GM10248 (cell line): ENCODE measurements around the gene NLRP13.

Source experiments
- CTCF ChIA-PET: fragments of 300-600 bp; sonication (Branson Sonifier 250); formaldehyde crosslinking; extraction: SDS; loops from one replicate; lab custom pipeline; 2021; ENCODE audit warnings: antibody characterized with exemption; lab: Yijun Ruan, JAX
- POLR2A ChIA-PET: fragments of 350-650 bp; sonication (Branson Sonifier 250); formaldehyde crosslinking; extraction: SDS; loops from one replicate; lab custom pipeline; 2020; ENCODE audit warnings: antibody characterized with exemption; lab: Yijun Ruan, JAX
- DNase-seq: peaks from one replicate; pipeline ENCODE4 v3.0.0; 2012; ENCODE audit errors: extremely low spot score
- TF ChIP-seq, protein P1 (sequence below): IDR thresholded peaks from 2 replicates; pipeline ENCODE4 v1.5.1; 2012; ENCODE audit warnings: mild to moderate bottlenecking, low read depth; ENCODE audit errors: extremely low read depth, missing control alignments, control extremely low read depth

NLRP13 gene

GRCh38 chr19:55907286-55907685, 24.9 kb downstream of the NLRP13 start:
- no peak for DNase-seq
- TF ChIP-seq, protein P1, sequence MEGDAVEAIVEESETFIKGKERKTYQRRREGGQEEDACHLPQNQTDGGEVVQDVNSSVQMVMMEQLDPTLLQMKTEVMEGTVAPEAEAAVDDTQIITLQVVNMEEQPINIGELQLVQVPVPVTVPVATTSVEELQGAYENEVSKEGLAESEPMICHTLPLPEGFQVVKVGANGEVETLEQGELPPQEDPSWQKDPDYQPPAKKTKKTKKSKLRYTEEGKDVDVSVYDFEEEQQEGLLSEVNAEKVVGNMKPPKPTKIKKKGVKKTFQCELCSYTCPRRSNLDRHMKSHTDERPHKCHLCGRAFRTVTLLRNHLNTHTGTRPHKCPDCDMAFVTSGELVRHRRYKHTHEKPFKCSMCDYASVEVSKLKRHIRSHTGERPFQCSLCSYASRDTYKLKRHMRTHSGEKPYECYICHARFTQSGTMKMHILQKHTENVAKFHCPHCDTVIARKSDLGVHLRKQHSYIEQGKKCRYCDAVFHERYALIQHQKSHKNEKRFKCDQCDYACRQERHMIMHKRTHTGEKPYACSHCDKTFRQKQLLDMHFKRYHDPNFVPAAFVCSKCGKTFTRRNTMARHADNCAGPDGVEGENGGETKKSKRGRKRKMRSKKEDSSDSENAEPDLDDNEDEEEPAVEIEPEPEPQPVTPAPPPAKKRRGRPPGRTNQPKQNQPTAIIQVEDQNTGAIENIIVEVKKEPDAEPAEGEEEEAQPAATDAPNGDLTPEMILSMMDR: no peak
- ChIA-PET CTCF (no interaction called here), POLR2A (no interaction called here)

GRCh38 chr19:55902080-55902751, 29.9 kb downstream of the NLRP13 start:
- ChIA-PET POLR2A (no interaction called here), CTCF (interaction anchor here (1.8 kb wide), 1 partner anchor 10 kb away, joined by 3 read pairs; no protein-coding TSS in a partner anchor)
- TF ChIP-seq, protein P1: no peak
- no peak for DNase-seq

DNA sequence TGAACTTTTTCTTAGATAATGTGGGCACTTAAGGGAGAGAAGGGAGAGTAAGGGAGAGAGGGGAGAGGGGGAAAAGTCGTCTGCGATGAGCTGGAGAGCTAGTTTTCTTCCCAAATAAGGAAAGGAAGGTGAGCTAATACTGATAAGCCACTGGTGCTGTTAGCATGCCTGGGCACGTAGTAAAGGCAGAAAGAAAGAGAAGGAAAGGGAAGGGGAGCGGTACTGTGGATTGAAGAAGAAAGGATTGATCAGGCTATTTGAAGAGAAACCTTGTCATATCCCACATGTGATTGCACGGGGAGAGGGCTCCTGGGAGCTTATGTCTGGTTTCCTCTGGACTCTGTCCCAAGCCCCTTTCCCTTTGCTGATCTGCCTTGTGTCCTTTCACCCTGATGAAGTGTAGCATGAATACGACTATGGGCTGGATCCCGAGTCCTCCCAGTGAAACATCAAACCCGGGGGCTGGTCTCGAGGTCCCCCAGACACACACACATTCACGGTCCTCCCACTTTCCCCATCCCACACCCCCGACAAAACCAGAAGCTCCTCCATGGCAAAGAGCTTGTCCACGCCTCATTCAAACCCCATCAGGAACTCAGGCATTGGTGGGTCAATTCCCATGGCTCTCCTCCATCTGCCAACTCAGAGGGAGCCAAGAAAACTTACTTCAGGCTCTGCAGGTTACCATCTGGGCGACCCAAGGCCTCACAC, 30.6 kb downstream of the NLRP13 start:
- ChIA-PET CTCF (interaction anchor here (1.8 kb wide), 1 partner anchor 11 kb away, joined by 3 read pairs; no protein-coding TSS in a partner anchor), POLR2A (no interaction called here)
- no peak for DNase-seq
- TF ChIP-seq, protein P1: no peak

GRCh38 chr19:55898911-55899310, 33.2 kb downstream of the NLRP13 start:
- CTCF ChIA-PET: interaction anchor here (1.6 kb wide), 1 partner anchor 10 kb away, joined by 3 read pairs; no protein-coding TSS in a partner anchor
- POLR2A ChIA-PET: no interaction called here
- DNase-seq: no peak
- TF ChIP-seq, protein P1: no peak

DNA sequence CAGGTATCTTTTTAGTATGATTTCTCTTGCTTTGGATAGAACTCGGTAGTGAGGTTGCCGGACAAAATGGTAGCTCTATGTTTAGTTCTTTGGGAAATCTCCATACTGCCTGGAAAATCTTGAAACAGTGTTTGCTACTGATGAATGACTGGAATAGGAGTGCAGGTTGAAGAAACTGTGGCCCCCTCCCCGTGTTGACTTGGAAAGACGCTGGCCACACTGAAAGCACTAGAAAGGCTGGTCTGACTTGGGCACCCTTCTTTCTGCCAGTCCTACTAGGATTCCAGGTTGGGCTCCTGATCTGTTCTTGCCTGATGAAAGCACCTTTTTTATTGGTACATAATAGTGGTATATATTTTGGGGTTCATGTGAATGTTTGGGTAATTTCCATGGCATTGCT, 49.5 kb downstream of the NLRP13 start:
- ChIA-PET POLR2A (no interaction called here), CTCF (no interaction called here)
- TF ChIP-seq, protein P1: no peak
- no peak for DNase-seq

GRCh38 chr19:55877211-55877610, 54.9 kb downstream of the NLRP13 start:
- CTCF ChIA-PET: no interaction called here
- DNase-seq: no peak
- POLR2A ChIA-PET: no interaction called here
- TF ChIP-seq, protein P1: no peak
